ENCODE results near the gene CRPPA.

Gene CRPPA

GRCh38 chr7:16422917-16423316 lies 1.6 kb upstream of the CRPPA start:
- no peak for DNase-seq (ENCODE audit: low spot score)

- DNase-seq (ENCODE audit: low spot score): no peak
Observed at GRCh38 chr7:16422103-16422435, 731 bp upstream of the CRPPA start.

- DNase-seq (ENCODE audit: low spot score): no peak
Observed at GRCh38 chr7:16420649-16421332, 547 bp downstream of the CRPPA start.

- DNase-seq (ENCODE audit: low spot score): no peak
Observed at GRCh38 chr7:16420329-16420648, 1.0 kb downstream of the CRPPA start.

- DNase-seq (ENCODE audit: low spot score): no peak
Observed at GRCh38 chr7:16419859-16420258, 1.5 kb downstream of the CRPPA start.

GRCh38 chr7:16419126-16419525 lies 2.2 kb downstream of the CRPPA start:
- no peak for DNase-seq (ENCODE audit: low spot score)

- DNase-seq (ENCODE audit: low spot score): no peak
Observed at GRCh38 chr7:16417906-16418305, 3.4 kb downstream of the CRPPA start.

- no peak for DNase-seq (ENCODE audit: low spot score)
Observed at GRCh38 chr7:16416289-16417282, 4.8 kb downstream of the CRPPA start.

- no peak for DNase-seq (ENCODE audit: low spot score)
Observed at GRCh38 chr7:16412274-16413254, 8.8 kb downstream of the CRPPA start.

- DNase-seq (ENCODE audit: low spot score): no peak
Observed at GRCh38 chr7:16411391-16411790, 9.9 kb downstream of the CRPPA start.

GRCh38 chr7:16409777-16410176 lies 11.6 kb downstream of the CRPPA start:
- DNase-seq (ENCODE audit: low spot score): no peak

- no peak for DNase-seq (ENCODE audit: low spot score)
Observed at GRCh38 chr7:16404636-16405035, 16.7 kb downstream of the CRPPA start.

GRCh38 chr7:16403475-16403874 lies 17.9 kb downstream of the CRPPA start:
- DNase-seq (ENCODE audit: low spot score): no peak

- DNase-seq (ENCODE audit: low spot score): no peak
Observed at GRCh38 chr7:16402940-16403339, 18.4 kb downstream of the CRPPA start.

GRCh38 chr7:16402091-16402490 lies 19.2 kb downstream of the CRPPA start:
- DNase-seq (ENCODE audit: low spot score): no peak

GRCh38 chr7:16400893-16401275 lies 20.5 kb downstream of the CRPPA start:
- DNase-seq (ENCODE audit: low spot score): no peak

GRCh38 chr7:16399916-16400892 lies 21.1 kb downstream of the CRPPA start:
- DNase-seq (ENCODE audit: low spot score): peak; percentile 11

- no peak for DNase-seq (ENCODE audit: low spot score)
Observed at GRCh38 chr7:16399265-16399831, 22.0 kb downstream of the CRPPA start.

- DNase-seq (ENCODE audit: low spot score): no peak
Observed at GRCh38 chr7:16398146-16399017, 23.0 kb downstream of the CRPPA start.

All from NAMALWA (cell line).